DMS114 treated with DMSO at 0.1 percent for 48 hours (cell line): ENCODE data around the gene FBXW9.
"Not testable (repeated sequence)": the region's sequence is repeated elsewhere in the genome, so short reads cannot be mapped to it uniquely, and the experiment has no call there.

Experiments
- DNase-seq: peaks from one replicate; lab custom pipeline; 2025; ENCODE audit not compliant: unreplicated experiment; lab: John Stamatoyannopoulos, UW

FBXW9 gene

GRCh38 chr19:12696366-12697335 is at the start of gene FBXW9:
TSS of gene FBXW9 (minus strand) at chr19:12696631. CDS start at chr19:12696581, 50 bp downstream.
- DNase-seq, result peak; percentile 68

- no peak for DNase-seq
Observed at GRCh38 chr19:12745166-12745897, 48.9 kb upstream of the FBXW9 start.

GRCh38 chr19:12737835-12738351 is 41.5 kb upstream of the FBXW9 start:
- DNase-seq, result no peak

- DNase-seq, result peak; percentile 96
Observed at GRCh38 chr19:12736995-12737834, 40.8 kb upstream of the FBXW9 start, which contains the start of gene GET3. TSS of gene GET3 (plus strand) at chr19:12737497. CDS start at chr19:12737506, 9 bp downstream.

- DNase-seq, result peak; percentile 17
Observed at GRCh38 chr19:12733369-12734214, 37.2 kb upstream of the FBXW9 start.

GRCh38 chr19:12731337-12731736 is 34.9 kb upstream of the FBXW9 start:
- DNase-seq, result no peak

- DNase-seq, result no peak
Observed at GRCh38 chr19:12730064-12730463, 33.6 kb upstream of the FBXW9 start.

GRCh38 chr19:12727745-12728433 is 31.5 kb upstream of the FBXW9 start:
- no peak for DNase-seq

- DNase-seq, result no peak
Observed at GRCh38 chr19:12726988-12727316, 30.5 kb upstream of the FBXW9 start.

GRCh38 chr19:12725612-12726011 is 29.2 kb upstream of the FBXW9 start:
- not testable (repeated sequence) for DNase-seq

GRCh38 chr19:12723641-12724426 is 27.4 kb upstream of the FBXW9 start, which contains the start of gene TNPO2:
TSS of gene TNPO2 (minus strand) at chr19:12723932. CDS start at chr19:12720977, 2,955 bp downstream.
- DNase-seq, result peak; percentile 70

GRCh38 chr19:12723381-12723640 is 26.9 kb upstream of the FBXW9 start:
- DNase-seq, result no peak

GRCh38 chr19:12722566-12723380 is 26.3 kb upstream of the FBXW9 start:
- peak; percentile 91 for DNase-seq

GRCh38 chr19:12721656-12722565 is 25.5 kb upstream of the FBXW9 start:
- DNase-seq, result no peak

GRCh38 chr19:12720851-12721655 is 24.6 kb upstream of the FBXW9 start:
- DNase-seq, result no peak

GRCh38 chr19:12720296-12720695 is 23.9 kb upstream of the FBXW9 start:
- DNase-seq, result no peak
